CD14-positive monocyte (primary cell): ENCODE results near the gene ZBTB17. TPM values are rescaled to one million over a fixed set of nuclear protein-coding genes. Genes with fewer than 3 reads are reported as not detected.
"Not testable (repeated sequence)": the region's sequence is repeated elsewhere in the genome, so short reads cannot be mapped to it uniquely, and the experiment has no call there.

Source experiments
- DNase-seq, 3 donors: peaks; one replicate each; pipeline ENCODE4 v3.0.0-alpha.2; 2011 to 2022
- H2AFZ ChIP-seq: 2 replicates; pipeline ENCODE4 v1.6.0; 2012; ENCODE audit warnings: mild to moderate bottlenecking, low read depth, low read length, inconsistent platforms; ENCODE audit not compliant: insufficient read depth, poor library complexity, severe bottlenecking
- H3K27ac ChIP-seq, 2 donors: 1 replicate in 1 of 2; 2 replicates in 1 of 2; pipeline ENCODE4 v1.5.1; 2012 to 2013; ENCODE audit warnings: low read length in 2 of 2, control low read depth in 1 of 2, inconsistent platforms in 1 of 2, low read depth in 1 of 2, mild to moderate bottlenecking in 1 of 2
- H3K27me3 ChIP-seq, 2 donors: one replicate each; pipeline versions ENCODE4 v1.6.0 to v1.6.1; 2011 to 2013; ENCODE audit warnings: low read length in 2 of 2; ENCODE audit not compliant: control insufficient read depth in 2 of 2, insufficient read depth in 2 of 2
- H3K36me3 ChIP-seq, 2 donors: replicated peaks in 1 of 2; 1 replicate in 1 of 2; 2 replicates in 1 of 2; pipeline versions ENCODE4 v1.5.1 to v1.6.1; 2012 to 2013; ENCODE audit warnings: low read length in 2 of 2, control low read depth in 1 of 2, inconsistent platforms in 1 of 2, mild to moderate bottlenecking in 1 of 2; ENCODE audit not compliant: insufficient read depth in 2 of 2, control insufficient read depth in 1 of 2
- H3K4me1 ChIP-seq, 2 donors: 1 replicate in 1 of 2; 2 replicates in 1 of 2; pipeline versions ENCODE4 v1.5.1 to v1.6.1; 2012 to 2013; ENCODE audit warnings: low read length in 2 of 2, control low read depth in 1 of 2, inconsistent platforms in 1 of 2, mild to moderate bottlenecking in 1 of 2, moderate library complexity in 1 of 2; ENCODE audit not compliant: insufficient read depth in 2 of 2, control insufficient read depth in 1 of 2
- H3K4me2 ChIP-seq: replicated peaks from 2 replicates; pipeline ENCODE3; 2012; ENCODE audit warnings: low read length, moderate library complexity, mild to moderate bottlenecking; ENCODE audit not compliant: poor library complexity, severe bottlenecking; ENCODE audit errors: extremely low read depth
- H3K4me3 ChIP-seq, 3 experiments: fragments of 200-600 bp in 1 of 3; sonication (generic) in 1 of 3; replicated peaks in 1 of 3; 1 replicate in 2 of 3; 2 replicates in 1 of 3; pipeline ENCODE4 v1.5.1; 2011 to 2013; ENCODE audit warnings: low read length in 3 of 3, mild to moderate bottlenecking in 3 of 3, control low read depth in 2 of 3, low read depth in 2 of 3, inconsistent platforms in 1 of 3, moderate library complexity in 1 of 3
- H3K79me2 ChIP-seq: 2 replicates; pipeline ENCODE4 v1.6.0; 2012; ENCODE audit warnings: mild to moderate bottlenecking, control low read depth, inconsistent platforms, low read length, moderate library complexity; ENCODE audit not compliant: insufficient read depth
- H3K9ac ChIP-seq: 2 replicates; pipeline ENCODE4 v1.6.0; 2017; ENCODE audit warnings: low read length, mild to moderate bottlenecking; ENCODE audit not compliant: insufficient read depth, poor library complexity, severe bottlenecking
- H3K9me3 ChIP-seq, 2 donors: replicated peaks in 1 of 2; 1 replicate in 1 of 2; 2 replicates in 1 of 2; pipeline versions ENCODE4 v1.5.1 to v1.6.1; 2012 to 2013; ENCODE audit warnings: low read length in 2 of 2, control low read depth in 1 of 2; ENCODE audit not compliant: control insufficient read depth in 1 of 2, insufficient read depth in 1 of 2
- H4K20me1 ChIP-seq: 2 replicates; pipeline ENCODE4 v1.6.0; 2012; ENCODE audit warnings: mild to moderate bottlenecking, low read length, control low read depth, moderate library complexity; ENCODE audit not compliant: insufficient read depth
- H3K27ac Mint-ChIP-seq, 7 donors: one replicate each; pipeline ENCODE4 v1.8.0; 2020; ENCODE audit warnings: mild to moderate bottlenecking in 7 of 7, mixed read lengths in 7 of 7, moderate library complexity in 6 of 7, inconsistent platforms in 2 of 7
- H3K27me3 Mint-ChIP-seq, 3 donors: one replicate each; pipeline ENCODE4 v1.8.0; 2021 to 2022; ENCODE audit warnings: low read depth in 3 of 3, mild to moderate bottlenecking in 3 of 3, mixed read lengths in 3 of 3, moderate library complexity in 3 of 3, inconsistent platforms in 1 of 3
- H3K36me3 Mint-ChIP-seq, 2 donors: one replicate each; pipeline ENCODE4 v1.8.0; 2020; ENCODE audit warnings: mixed read lengths in 2 of 2, inconsistent platforms in 1 of 2, mild to moderate bottlenecking in 1 of 2
- H3K4me1 Mint-ChIP-seq: one replicate; pipeline ENCODE4 v1.8.0; 2020; ENCODE audit warnings: mild to moderate bottlenecking, mixed read lengths
- H3K4me3 Mint-ChIP-seq, 2 donors: one replicate each; pipeline ENCODE4 v1.8.0; 2020; ENCODE audit warnings: mild to moderate bottlenecking in 2 of 2, mixed read lengths in 2 of 2, moderate library complexity in 1 of 2
- H3K9me3 Mint-ChIP-seq, 7 donors: one replicate each; pipeline ENCODE4 v1.8.0; 2020 to 2022; ENCODE audit warnings: mixed read lengths in 7 of 7, mild to moderate bottlenecking in 6 of 7, moderate library complexity in 6 of 7, inconsistent platforms in 2 of 7
- WGBS: methylation state at CpG from one replicate; pipeline ENCODE4 v1.1.5; 2013; ENCODE audit warnings: missing lambda C conversion rate; ENCODE audit not compliant: insufficient coverage; 5-methylcytosine and 5-hydroxymethylcytosine counted together
- intact Hi-C, 2 donors: fragments of 100-400 bp; cut with micrococcal nuclease; formaldehyde crosslinking; loops; one replicate each; pipeline versions ENCODE4 v1.15.0 to v1.15.1; 2023
- polyA plus RNA-seq, 3 donors: library from polyadenylated mRNA; depleted of rRNA in 1 of 3; unstranded in 2 of 3; stranded (reverse) in 1 of 3; fragments of 300-500 nt in 2 of 3; fragments of >200 nt in 1 of 3; fragmentation: Illumina TruSeq in 2 of 3; gene quantifications; 1 replicate in 2 of 3; 2 replicates in 1 of 3; pipeline ENCODE4 v1.2.3, GENCODE V29; 2012 to 2021
- TF ChIP-seq, protein P1 (sequence below): fragments of 200-600 bp; IDR thresholded peaks from one replicate; pipeline ENCODE4 v1.8.0; 2022; ENCODE audit warnings: antibody characterized with exemption, mild to moderate bottlenecking

The ZBTB17 gene
- polyA plus RNA-seq, 3 donors = 2.8 to 93.3 (median 7.6) TPM

- H3K4me2 ChIP-seq = no peak overlapping the region
- H3K9ac ChIP-seq = no peak overlapping the region
- H3K4me1 ChIP-seq = no peaks in the 10 kb centered on the region
- no peaks in the 10 kb centered on the region for H3K27me3 ChIP-seq
- peak overlapping the region in 1 of 2 donors; percentile 38 for H3K27ac ChIP-seq
- Mint-ChIP-seq H3K27me3 (peaks cover 0 to 1% (median 0%) of the 10 kb centered on the region in 3 donors), H3K4me1 (no peaks in the 10 kb centered on the region), H3K27ac (peak overlapping the region in 1 of 7 donors; percentile 79), H3K9me3 (no peaks in the 10 kb centered on the region), H3K36me3 (peaks cover 93 to 98% of the 10 kb centered on the region in 2 donors), H3K4me3 (no peak overlapping the region)
- H3K36me3 ChIP-seq = peaks cover 96 to 100% of the 10 kb centered on the region in 2 donors
- intact Hi-C loops = no loop called here
- DNase-seq = no peak
- TF ChIP-seq, protein P1, sequence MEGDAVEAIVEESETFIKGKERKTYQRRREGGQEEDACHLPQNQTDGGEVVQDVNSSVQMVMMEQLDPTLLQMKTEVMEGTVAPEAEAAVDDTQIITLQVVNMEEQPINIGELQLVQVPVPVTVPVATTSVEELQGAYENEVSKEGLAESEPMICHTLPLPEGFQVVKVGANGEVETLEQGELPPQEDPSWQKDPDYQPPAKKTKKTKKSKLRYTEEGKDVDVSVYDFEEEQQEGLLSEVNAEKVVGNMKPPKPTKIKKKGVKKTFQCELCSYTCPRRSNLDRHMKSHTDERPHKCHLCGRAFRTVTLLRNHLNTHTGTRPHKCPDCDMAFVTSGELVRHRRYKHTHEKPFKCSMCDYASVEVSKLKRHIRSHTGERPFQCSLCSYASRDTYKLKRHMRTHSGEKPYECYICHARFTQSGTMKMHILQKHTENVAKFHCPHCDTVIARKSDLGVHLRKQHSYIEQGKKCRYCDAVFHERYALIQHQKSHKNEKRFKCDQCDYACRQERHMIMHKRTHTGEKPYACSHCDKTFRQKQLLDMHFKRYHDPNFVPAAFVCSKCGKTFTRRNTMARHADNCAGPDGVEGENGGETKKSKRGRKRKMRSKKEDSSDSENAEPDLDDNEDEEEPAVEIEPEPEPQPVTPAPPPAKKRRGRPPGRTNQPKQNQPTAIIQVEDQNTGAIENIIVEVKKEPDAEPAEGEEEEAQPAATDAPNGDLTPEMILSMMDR = no peak
- WGBS = 97% methylated on average over 10 of the region's 11 CpGs
- H3K4me3 ChIP-seq = no peak overlapping the region
- H3K79me2 ChIP-seq = peaks cover 9% of the 10 kb centered on the region
- H3K9me3 ChIP-seq = no peaks in the 10 kb centered on the region
- H2AFZ ChIP-seq = no peak overlapping the region
- H4K20me1 ChIP-seq = peaks cover 59% of the 10 kb centered on the region
Observed at GRCh38 chr1:15931401-15931800, 44.5 kb downstream of the ZBTB17 start.

- H3K27me3 ChIP-seq = no peaks in the 10 kb centered on the region
- H3K36me3 ChIP-seq = peaks cover 97 to 98% of the 10 kb centered on the region in 2 donors
- no peaks in the 10 kb centered on the region for H3K9me3 ChIP-seq
- WGBS = 99% methylated on average over 11 of the region's 17 CpGs
- H3K36me3 Mint-ChIP-seq = peaks cover 89 to 92% of the 10 kb centered on the region in 2 donors
- no peak overlapping the region for H3K9ac ChIP-seq
- TF ChIP-seq, protein P1 = no peak
- H3K4me3 ChIP-seq = no peak overlapping the region
- peak overlapping the region in 3 of 7 donors; percentile 3 to 32 (median 4) for H3K27ac Mint-ChIP-seq
- H2AFZ ChIP-seq = no peak overlapping the region
- peaks cover 47% of the 10 kb centered on the region for H4K20me1 ChIP-seq
- DNase-seq = no peak
- no peaks in the 10 kb centered on the region for H3K4me1 ChIP-seq
- no peak overlapping the region for H3K4me3 Mint-ChIP-seq
- H3K79me2 ChIP-seq = peaks cover 9% of the 10 kb centered on the region
- intact Hi-C loops = no loop called here
- no peak overlapping the region for H3K4me2 ChIP-seq
- no peak overlapping the region for H3K27ac ChIP-seq
- H3K27me3 Mint-ChIP-seq = peaks cover 0 to 1% (median 0%) of the 10 kb centered on the region in 3 donors
- H3K4me1 Mint-ChIP-seq = no peaks in the 10 kb centered on the region
- H3K9me3 Mint-ChIP-seq = no peaks in the 10 kb centered on the region
Observed at GRCh38 chr1:15928971-15929965, 46.6 kb downstream of the ZBTB17 start.

DNA sequence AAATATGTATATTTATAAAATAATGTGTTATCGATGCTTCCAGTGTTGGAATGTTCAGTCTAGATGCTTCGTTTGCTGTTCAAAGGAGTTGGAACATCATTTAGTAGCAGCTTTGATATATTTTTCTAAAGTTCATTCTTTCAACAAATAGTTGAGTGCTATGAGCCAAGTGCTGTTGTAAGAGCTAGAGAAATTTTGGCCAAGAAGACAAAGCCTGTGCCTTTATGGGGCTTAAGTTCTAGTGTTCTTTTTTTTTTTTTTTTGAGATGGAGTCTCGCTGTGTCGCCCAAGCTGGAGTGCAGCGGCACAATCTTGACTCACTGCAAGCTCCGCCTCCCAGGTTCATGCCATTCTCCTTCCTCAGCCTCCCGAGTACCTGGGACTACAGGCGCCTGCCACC is 49.5 kb downstream of the ZBTB17 start:
- H3K4me2 ChIP-seq, H3K4me1 ChIP-seq, DNase-seq, intact Hi-C loops, H3K27me3 Mint-ChIP-seq, H3K27ac ChIP-seq, H3K79me2 ChIP-seq, H3K4me1 Mint-ChIP-seq, H3K27me3 ChIP-seq, H3K4me3 Mint-ChIP-seq, H3K4me3 ChIP-seq, H3K9me3 Mint-ChIP-seq, H3K9me3 ChIP-seq, H3K9ac ChIP-seq, H2AFZ ChIP-seq: not testable (repeated sequence)
- Mint-ChIP-seq H3K36me3 (peaks cover 84 to 87% of the 10 kb centered on the region in 2 donors), H3K27ac (peak overlapping the region in 1 of 7 donors; percentile 22)
- H3K36me3 ChIP-seq = peaks cover 95 to 98% of the 10 kb centered on the region in 2 donors
- H4K20me1 ChIP-seq = peaks cover 21% of the 10 kb centered on the region
- WGBS = no CpG with 5 or more reads among the region's 8 CpGs
